ENCODE data around the gene EXOC3. TPM values are rescaled to one million over a fixed set of nuclear protein-coding genes. Genes with fewer than 3 reads are reported as not detected.

Gene EXOC3
- total RNA-seq, 1 experiment from 2014 or later = 55.0 TPM

GRCh38 chr5:425714-426113 lies 17.3 kb upstream of the EXOC3 start:
- Histone ChIP-seq H3K27ac (ENCODE audit: low read length) (no peak overlapping the region), H3K4me3 (ENCODE audit: low read depth in 2 of 2, low read length in 2 of 2) (no peak overlapping the region), H3K36me3 (ENCODE audit: control insufficient read depth, insufficient read depth, low read length) (no peaks in the 10 kb centered on the region), H3K4me1 (ENCODE audit: control insufficient read depth, insufficient read depth, low read length) (no peaks in the 10 kb centered on the region), H3K9me3 (ENCODE audit: control insufficient read depth, insufficient read depth, low read depth, low read length) (no peaks in the 10 kb centered on the region), H3K27me3 (ENCODE audit: control insufficient read depth, insufficient read depth, low read length) (no peaks in the 10 kb centered on the region)
- CTCF ChIA-PET = interaction anchor here (0.7 kb wide), 1 partner anchor 401 kb away, joined by 4 read pairs; no protein-coding TSS in a partner anchor
- in situ Hi-C loops (cut with HindIII; ENCODE audit: low pct_unique_long_range_greater_than_20kb, low sequenced_read_pairs) = no loop called here
- TSS peak; percentile 56 for BruUV-seq (replicated peaks)
- ATAC-seq = no peak
- no peak for DNase-seq (ENCODE audit: low read depth, low spot score)
- intact Hi-C loops (cut with micrococcal nuclease; ENCODE audit: unreplicated experiment) = no loop called here
- POLR2A ChIA-PET = no interaction called here
- TF ChIP-seq POLR2AphosphoS5 (IDR thresholded peaks at IDR 0.05; ENCODE audit: low read depth, low read length) = no peak
- TF ChIP-seq TCF7L2 (IDR thresholded peaks at IDR 0.05; ENCODE audit: low read depth, low read length) = no peak
- no peak for TF ChIP-seq SIN3A (IDR thresholded peaks at IDR 0.05; ENCODE audit: borderline replicate concordance, insufficient read depth, low read depth, low read length)
- no peak for TF ChIP-seq CTCF (IDR thresholded peaks at IDR 0.05)
- TF ChIP-seq REST (IDR thresholded peaks at IDR 0.05; ENCODE audit: insufficient read depth in 1 of 2, low read depth in 2 of 2, low read length in 1 of 2) = no peak

GRCh38 chr5:426392-426976 lies 16.5 kb upstream of the EXOC3 start:
- intact Hi-C loops (cut with micrococcal nuclease; ENCODE audit: unreplicated experiment) (no loop called here), in situ Hi-C loops (cut with HindIII; ENCODE audit: low pct_unique_long_range_greater_than_20kb, low sequenced_read_pairs) (no loop called here)
- H3K36me3 ChIP-seq (ENCODE audit: control insufficient read depth, insufficient read depth, low read length) = no peaks in the 10 kb centered on the region
- ChIA-PET CTCF (no interaction called here), POLR2A (no interaction called here)
- ATAC-seq (no peak), DNase-seq (ENCODE audit: low read depth, low spot score) (no peak)
- BruUV-seq (replicated peaks) = no TSS peak
- no peaks in the 10 kb centered on the region for H3K4me1 ChIP-seq (ENCODE audit: control insufficient read depth, insufficient read depth, low read length)
- no peaks in the 10 kb centered on the region for H3K27me3 ChIP-seq (ENCODE audit: control insufficient read depth, insufficient read depth, low read length)
- TF ChIP-seq POLR2AphosphoS5 (IDR thresholded peaks at IDR 0.05; ENCODE audit: low read depth, low read length) = no peak
- no peak overlapping the region for H3K4me3 ChIP-seq (ENCODE audit: low read depth in 2 of 2, low read length in 2 of 2)
- H3K9me3 ChIP-seq (ENCODE audit: control insufficient read depth, insufficient read depth, low read depth, low read length) = no peaks in the 10 kb centered on the region
- no peak overlapping the region for H3K27ac ChIP-seq (ENCODE audit: low read length)

- TF ChIP-seq SIN3A (IDR thresholded peaks at IDR 0.05; ENCODE audit: borderline replicate concordance, insufficient read depth, low read depth, low read length) = no peak
- no peak for TF ChIP-seq CTCF (IDR thresholded peaks at IDR 0.05)
- TF ChIP-seq POLR2AphosphoS5 (IDR thresholded peaks at IDR 0.05; ENCODE audit: low read depth, low read length) = no peak
- no peak for TF ChIP-seq REST (IDR thresholded peaks at IDR 0.05; ENCODE audit: insufficient read depth in 1 of 2, low read depth in 2 of 2, low read length in 1 of 2)
- TF ChIP-seq TCF7L2 (IDR thresholded peaks at IDR 0.05; ENCODE audit: low read depth, low read length) = no peak
- no peaks in the 10 kb centered on the region for H3K9me3 ChIP-seq (ENCODE audit: control insufficient read depth, insufficient read depth, low read depth, low read length)
- no TSS peak for BruUV-seq (replicated peaks)
- POLR2A ChIA-PET = no interaction called here
- no peaks in the 10 kb centered on the region for H3K27me3 ChIP-seq (ENCODE audit: control insufficient read depth, insufficient read depth, low read length)
- H3K4me1 ChIP-seq (ENCODE audit: control insufficient read depth, insufficient read depth, low read length) = no peaks in the 10 kb centered on the region
- ATAC-seq = no peak
- DNase-seq (ENCODE audit: low read depth, low spot score) = no peak
- H3K27ac ChIP-seq (ENCODE audit: low read length) = no peak overlapping the region
- H3K4me3 ChIP-seq (ENCODE audit: low read depth in 2 of 2, low read length in 2 of 2) = no peak overlapping the region
- no peaks in the 10 kb centered on the region for H3K36me3 ChIP-seq (ENCODE audit: control insufficient read depth, insufficient read depth, low read length)
- in situ Hi-C loops (cut with HindIII; ENCODE audit: low pct_unique_long_range_greater_than_20kb, low sequenced_read_pairs) (no loop called here), intact Hi-C loops (cut with micrococcal nuclease; ENCODE audit: unreplicated experiment) (no loop called here)
- CTCF ChIA-PET = no interaction called here
Measured at GRCh38 chr5:427415-428087, 15.4 kb upstream of the EXOC3 start.
